ENCODE data around the gene GHR. TPM values are rescaled to one million over a fixed set of nuclear protein-coding genes. Genes with fewer than 3 reads are reported as not detected.

The GHR gene
- total RNA-seq, 1 experiment from 2014 or later = 0.05 TPM

DNA sequence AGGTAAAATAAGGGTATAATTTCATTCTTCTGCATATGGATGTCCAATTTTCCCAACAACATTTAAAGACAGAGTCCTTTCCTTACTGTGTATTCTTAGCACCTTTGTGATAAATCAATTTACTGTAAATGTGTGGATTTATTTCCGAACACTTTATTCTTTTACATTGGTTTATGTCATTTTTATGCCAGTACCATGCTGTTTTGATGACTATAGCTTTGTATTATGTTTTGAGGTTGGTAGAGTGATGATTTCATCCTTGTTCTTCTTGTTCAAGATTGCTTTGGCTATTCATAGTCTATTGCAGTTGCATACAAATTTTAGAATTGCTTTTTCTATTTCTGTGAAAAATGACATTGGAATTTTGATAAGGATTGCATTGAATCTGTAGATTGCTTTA, 280.0 kb downstream of the GHR start:
- Histone ChIP-seq H3K36me3 (ENCODE audit: control insufficient read depth, insufficient read depth, low read length) (no peaks in the 10 kb centered on the region), H3K9me3 (ENCODE audit: control insufficient read depth, insufficient read depth, low read depth, low read length) (no peaks in the 10 kb centered on the region; the same call in 1 of the 2 replicates), H3K4me1 (ENCODE audit: control insufficient read depth, insufficient read depth, low read length) (no peaks in the 10 kb centered on the region), H3K27ac (ENCODE audit: low read length) (no peak overlapping the region), H3K4me3 (ENCODE audit: low read depth in 2 of 2, low read length in 2 of 2) (no peak overlapping the region), H3K27me3 (ENCODE audit: control insufficient read depth, insufficient read depth, low read length) (no peaks in the 10 kb centered on the region)
- in situ Hi-C loops (cut with HindIII; ENCODE audit: low pct_unique_long_range_greater_than_20kb, low sequenced_read_pairs) (no loop called here), intact Hi-C loops (cut with micrococcal nuclease; ENCODE audit: unreplicated experiment) (no loop called here)
- ATAC-seq (no peak), DNase-seq (ENCODE audit: low read depth, low spot score) (no peak)
- ChIA-PET POLR2A (no interaction called here), CTCF (no interaction called here)
- no peak for TF ChIP-seq SIN3A (IDR thresholded peaks at IDR 0.05; ENCODE audit: borderline replicate concordance, insufficient read depth, low read depth, low read length)
- TF ChIP-seq POLR2AphosphoS5 (IDR thresholded peaks at IDR 0.05; ENCODE audit: low read depth, low read length) = no peak
- TF ChIP-seq, protein P1, sequence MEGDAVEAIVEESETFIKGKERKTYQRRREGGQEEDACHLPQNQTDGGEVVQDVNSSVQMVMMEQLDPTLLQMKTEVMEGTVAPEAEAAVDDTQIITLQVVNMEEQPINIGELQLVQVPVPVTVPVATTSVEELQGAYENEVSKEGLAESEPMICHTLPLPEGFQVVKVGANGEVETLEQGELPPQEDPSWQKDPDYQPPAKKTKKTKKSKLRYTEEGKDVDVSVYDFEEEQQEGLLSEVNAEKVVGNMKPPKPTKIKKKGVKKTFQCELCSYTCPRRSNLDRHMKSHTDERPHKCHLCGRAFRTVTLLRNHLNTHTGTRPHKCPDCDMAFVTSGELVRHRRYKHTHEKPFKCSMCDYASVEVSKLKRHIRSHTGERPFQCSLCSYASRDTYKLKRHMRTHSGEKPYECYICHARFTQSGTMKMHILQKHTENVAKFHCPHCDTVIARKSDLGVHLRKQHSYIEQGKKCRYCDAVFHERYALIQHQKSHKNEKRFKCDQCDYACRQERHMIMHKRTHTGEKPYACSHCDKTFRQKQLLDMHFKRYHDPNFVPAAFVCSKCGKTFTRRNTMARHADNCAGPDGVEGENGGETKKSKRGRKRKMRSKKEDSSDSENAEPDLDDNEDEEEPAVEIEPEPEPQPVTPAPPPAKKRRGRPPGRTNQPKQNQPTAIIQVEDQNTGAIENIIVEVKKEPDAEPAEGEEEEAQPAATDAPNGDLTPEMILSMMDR (IDR thresholded peaks at IDR 0.05) = no peak
- TF ChIP-seq, protein P2, sequence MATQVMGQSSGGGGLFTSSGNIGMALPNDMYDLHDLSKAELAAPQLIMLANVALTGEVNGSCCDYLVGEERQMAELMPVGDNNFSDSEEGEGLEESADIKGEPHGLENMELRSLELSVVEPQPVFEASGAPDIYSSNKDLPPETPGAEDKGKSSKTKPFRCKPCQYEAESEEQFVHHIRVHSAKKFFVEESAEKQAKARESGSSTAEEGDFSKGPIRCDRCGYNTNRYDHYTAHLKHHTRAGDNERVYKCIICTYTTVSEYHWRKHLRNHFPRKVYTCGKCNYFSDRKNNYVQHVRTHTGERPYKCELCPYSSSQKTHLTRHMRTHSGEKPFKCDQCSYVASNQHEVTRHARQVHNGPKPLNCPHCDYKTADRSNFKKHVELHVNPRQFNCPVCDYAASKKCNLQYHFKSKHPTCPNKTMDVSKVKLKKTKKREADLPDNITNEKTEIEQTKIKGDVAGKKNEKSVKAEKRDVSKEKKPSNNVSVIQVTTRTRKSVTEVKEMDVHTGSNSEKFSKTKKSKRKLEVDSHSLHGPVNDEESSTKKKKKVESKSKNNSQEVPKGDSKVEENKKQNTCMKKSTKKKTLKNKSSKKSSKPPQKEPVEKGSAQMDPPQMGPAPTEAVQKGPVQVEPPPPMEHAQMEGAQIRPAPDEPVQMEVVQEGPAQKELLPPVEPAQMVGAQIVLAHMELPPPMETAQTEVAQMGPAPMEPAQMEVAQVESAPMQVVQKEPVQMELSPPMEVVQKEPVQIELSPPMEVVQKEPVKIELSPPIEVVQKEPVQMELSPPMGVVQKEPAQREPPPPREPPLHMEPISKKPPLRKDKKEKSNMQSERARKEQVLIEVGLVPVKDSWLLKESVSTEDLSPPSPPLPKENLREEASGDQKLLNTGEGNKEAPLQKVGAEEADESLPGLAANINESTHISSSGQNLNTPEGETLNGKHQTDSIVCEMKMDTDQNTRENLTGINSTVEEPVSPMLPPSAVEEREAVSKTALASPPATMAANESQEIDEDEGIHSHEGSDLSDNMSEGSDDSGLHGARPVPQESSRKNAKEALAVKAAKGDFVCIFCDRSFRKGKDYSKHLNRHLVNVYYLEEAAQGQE (IDR thresholded peaks at IDR 0.05; ENCODE audit: insufficient read depth in 1 of 2, low read depth in 2 of 2, low read length in 1 of 2) = no peak
- no peak for TF ChIP-seq TCF7L2 (IDR thresholded peaks at IDR 0.05; ENCODE audit: low read depth, low read length)
- BruUV-seq (replicated peaks) = no TSS peak

DNA sequence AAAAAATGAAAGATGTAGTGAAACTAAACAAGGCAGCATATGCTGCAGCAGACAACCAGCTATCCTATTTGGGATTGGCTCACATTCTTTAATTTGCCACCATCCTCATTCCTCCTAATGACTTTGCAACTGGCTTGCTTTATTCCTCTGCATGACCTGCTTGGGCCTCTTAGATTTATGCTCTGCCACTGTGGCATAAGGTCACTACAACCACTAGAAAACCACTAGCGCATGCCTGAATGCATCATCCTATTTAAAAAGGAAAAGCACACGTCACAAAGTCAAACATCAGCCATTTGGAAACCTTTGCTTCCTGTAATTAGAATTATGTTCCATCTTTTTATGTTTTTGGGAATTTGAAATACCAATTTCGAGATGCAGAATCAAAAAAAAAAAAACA, 292.5 kb downstream of the GHR start:
- intact Hi-C loops (cut with micrococcal nuclease; ENCODE audit: unreplicated experiment) = no loop called here
- H3K27ac ChIP-seq (ENCODE audit: low read length) = no peak overlapping the region
- H3K27me3 ChIP-seq (ENCODE audit: control insufficient read depth, insufficient read depth, low read length) = peaks cover 8% of the 10 kb centered on the region; the same call in 1 of the 2 replicates
- no peaks in the 10 kb centered on the region for H3K9me3 ChIP-seq (ENCODE audit: control insufficient read depth, insufficient read depth, low read depth, low read length)
- no peaks in the 10 kb centered on the region for H3K36me3 ChIP-seq (ENCODE audit: control insufficient read depth, insufficient read depth, low read length)
- no peaks in the 10 kb centered on the region for H3K4me1 ChIP-seq (ENCODE audit: control insufficient read depth, insufficient read depth, low read length)
- ATAC-seq = no peak
- no peak for DNase-seq (ENCODE audit: low read depth, low spot score)
- in situ Hi-C loops (cut with HindIII; ENCODE audit: low pct_unique_long_range_greater_than_20kb, low sequenced_read_pairs) = no loop called here
- POLR2A ChIA-PET = no interaction called here
- no TSS peak for BruUV-seq (replicated peaks)
- no peak overlapping the region for H3K4me3 ChIP-seq (ENCODE audit: low read depth in 2 of 2, low read length in 2 of 2)
- CTCF ChIA-PET = no interaction called here
- TF ChIP-seq SIN3A (IDR thresholded peaks at IDR 0.05; ENCODE audit: borderline replicate concordance, insufficient read depth, low read depth, low read length) (no peak), TCF7L2 (IDR thresholded peaks at IDR 0.05; ENCODE audit: low read depth, low read length) (no peak), POLR2AphosphoS5 (IDR thresholded peaks at IDR 0.05; ENCODE audit: low read depth, low read length) (no peak)
- TF ChIP-seq, protein P2 (IDR thresholded peaks at IDR 0.05; ENCODE audit: insufficient read depth in 1 of 2, low read depth in 2 of 2, low read length in 1 of 2) = no peak
- TF ChIP-seq, protein P1 (IDR thresholded peaks at IDR 0.05) = no peak

Measured in Panc1 (cell line).